ENCODE results near the gene FSTL5. TPM values are rescaled to one million over a fixed set of nuclear protein-coding genes. Genes with fewer than 3 reads are reported as not detected.

Gene FSTL5
- total RNA-seq, 1 experiment from 2014 or later: 0.55 TPM

GRCh38 chr4:162116095-162116779, 47.6 kb downstream of the FSTL5 start:
- Mint-ChIP-seq H3K27ac (peak overlapping the region; percentile 47), H3K4me1 (peaks cover 47% of the 10 kb centered on the region), H3K9me3 (no peaks in the 10 kb centered on the region), H3K4me3 (no peak overlapping the region), H3K27me3 (ENCODE audit: low read depth) (no peaks in the 10 kb centered on the region), H3K36me3 (no peaks in the 10 kb centered on the region)
- POLR2A ChIA-PET: interaction anchor here (0.9 kb wide), 1 partner anchor 10 kb away, joined by 3 read pairs; no protein-coding TSS in a partner anchor
- CTCF ChIA-PET: no interaction called here
- TF ChIP-seq SOX15 (CRISPR knock-in tag; IDR thresholded peaks at IDR 0.05) (no peak), ELF4 (CRISPR knock-in tag; IDR thresholded peaks at IDR 0.05; ENCODE audit: low read depth) (no peak)
- no peak for DNase-seq (ENCODE audit: low spot score)
- peak; percentile 85 for ATAC-seq

GRCh38 chr4:162115333-162115732, 48.5 kb downstream of the FSTL5 start:
- Mint-ChIP-seq H3K4me1 (peaks cover 47% of the 10 kb centered on the region), H3K9me3 (no peaks in the 10 kb centered on the region), H3K27me3 (ENCODE audit: low read depth) (no peaks in the 10 kb centered on the region), H3K4me3 (no peak overlapping the region), H3K27ac (peak overlapping the region; percentile 47), H3K36me3 (no peaks in the 10 kb centered on the region)
- TF ChIP-seq ZNF425 (CRISPR knock-in tag; conservative IDR thresholded peaks at IDR 0.05): no peak
- peak; percentile 26; the same call in 1 of the 2 replicates for TF ChIP-seq USF2 (CRISPR knock-in tag; IDR thresholded peaks at IDR 0.05)
- ChIA-PET CTCF (no interaction called here), POLR2A (no interaction called here)
- ATAC-seq (no peak), DNase-seq (ENCODE audit: low spot score) (no peak)

GRCh38 chr4:162111078-162111477, 52.7 kb downstream of the FSTL5 start:
- Mint-ChIP-seq H3K36me3 (no peaks in the 10 kb centered on the region), H3K4me3 (no peak overlapping the region), H3K9me3 (no peaks in the 10 kb centered on the region), H3K4me1 (peaks cover 50% of the 10 kb centered on the region), H3K27ac (no peak overlapping the region), H3K27me3 (ENCODE audit: low read depth) (no peaks in the 10 kb centered on the region)
- ChIA-PET CTCF (no interaction called here), POLR2A (no interaction called here)
- ATAC-seq (no peak), DNase-seq (ENCODE audit: low spot score) (no peak)
- TF ChIP-seq ZBTB21 (CRISPR knock-in tag; IDR thresholded peaks at IDR 0.05; ENCODE audit: borderline replicate concordance) (no peak), ATF1 (CRISPR knock-in tag; IDR thresholded peaks at IDR 0.05) (no peak), MLX (CRISPR knock-in tag; IDR thresholded peaks at IDR 0.05) (no peak), NFATC4 (CRISPR knock-in tag; IDR thresholded peaks at IDR 0.05) (no peak), NR2C2 (CRISPR knock-in tag; IDR thresholded peaks at IDR 0.05) (no peak), TP53 (CRISPR knock-in tag; IDR thresholded peaks at IDR 0.05) (no peak), SOX15 (CRISPR knock-in tag; IDR thresholded peaks at IDR 0.05) (no peak), CDX4 (CRISPR knock-in tag; IDR thresholded peaks at IDR 0.05; ENCODE audit: borderline replicate concordance) (no peak), KAT7 (CRISPR knock-in tag; IDR thresholded peaks at IDR 0.05; ENCODE audit: borderline replicate concordance) (no peak), ZNF317 (CRISPR knock-in tag; IDR thresholded peaks at IDR 0.05; ENCODE audit: borderline replicate concordance, low read depth) (no peak), ZNF532 (CRISPR knock-in tag; IDR thresholded peaks at IDR 0.05; ENCODE audit: borderline replicate concordance) (no peak)
